Fibroblast of peridontal ligament (primary cell): Measurements from ENCODE around the gene MED12L.

Source experiments
- DNase-seq: peaks from one replicate; pipeline ENCODE4 v3.0.0-alpha.2; 2010; ENCODE audit errors: extremely low read depth

Gene MED12L

DNA sequence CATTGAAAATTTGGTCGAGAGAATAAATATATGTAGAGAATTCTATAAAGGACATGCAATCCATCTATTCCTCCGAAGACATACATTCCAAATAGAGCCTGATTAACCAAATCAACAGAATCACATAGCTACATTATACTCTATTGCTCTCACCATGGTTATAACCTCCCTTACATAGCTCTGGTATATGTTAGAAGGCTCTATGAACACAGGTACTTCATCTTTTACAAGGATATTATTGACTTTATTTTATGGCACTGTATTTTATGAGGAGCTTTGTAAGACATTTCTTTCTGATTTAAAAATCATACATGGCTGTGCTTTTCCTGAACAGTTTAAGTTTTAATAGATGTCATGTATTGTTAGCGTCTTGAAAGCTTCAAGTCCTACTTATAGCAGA, 370.6 kb downstream of the MED12L start:
- DNase-seq: no peak

DNA sequence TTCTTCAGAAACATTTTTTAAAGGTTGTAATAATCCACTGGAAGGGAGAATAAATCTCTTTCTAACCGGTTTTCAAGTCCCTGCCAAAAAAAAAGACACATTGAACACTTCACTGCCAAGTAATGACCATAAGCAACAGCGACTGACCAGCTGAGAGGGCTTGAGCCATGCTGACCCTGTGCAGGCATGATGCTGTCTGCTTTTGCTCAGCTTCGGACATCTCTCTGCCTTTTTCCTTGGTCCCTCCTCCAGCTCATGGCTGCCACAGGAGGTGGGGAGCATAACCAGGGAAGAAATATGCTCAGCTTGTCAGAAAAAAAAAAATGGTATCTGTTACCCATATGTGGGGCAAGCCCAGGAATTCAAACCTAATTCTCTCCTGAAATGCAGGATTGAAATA, 373.9 kb downstream of the MED12L start:
- DNase-seq: no peak

GRCh38 chr3:151460228-151460627, 374.8 kb downstream of the MED12L start:
- no peak for DNase-seq

GRCh38 chr3:151460774-151461450, 375.4 kb downstream of the MED12L start, which contains the start of gene IGSF10:
IGSF10 (minus strand) TSS chr3:151461061; CDS start chr3:151458709, 2,352 bp downstream.
- no peak for DNase-seq

DNA sequence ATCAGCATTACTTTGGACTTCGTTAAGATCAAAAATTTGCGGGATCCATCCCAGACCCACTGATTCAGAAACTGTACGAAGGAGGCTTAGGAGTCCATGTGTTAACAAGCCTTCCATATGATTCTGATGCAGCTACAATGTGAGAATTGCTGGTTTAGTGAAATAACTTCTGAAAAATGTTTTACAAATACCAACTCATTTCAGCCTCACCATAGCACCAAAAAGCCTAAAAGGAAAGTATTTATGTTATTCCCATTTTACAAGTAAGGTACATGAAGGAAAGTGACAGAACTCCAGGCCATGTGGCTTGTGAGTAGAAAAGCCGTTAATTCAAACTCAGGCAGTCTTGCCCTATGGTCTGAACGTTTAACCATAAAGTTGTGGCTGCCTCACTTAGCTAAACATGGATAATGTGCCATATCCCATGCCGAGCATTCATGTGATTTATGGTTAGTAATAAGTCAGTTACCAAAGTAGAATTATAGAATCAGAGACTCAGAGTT, 376.9 kb downstream of the MED12L start:
- no peak for DNase-seq

DNA sequence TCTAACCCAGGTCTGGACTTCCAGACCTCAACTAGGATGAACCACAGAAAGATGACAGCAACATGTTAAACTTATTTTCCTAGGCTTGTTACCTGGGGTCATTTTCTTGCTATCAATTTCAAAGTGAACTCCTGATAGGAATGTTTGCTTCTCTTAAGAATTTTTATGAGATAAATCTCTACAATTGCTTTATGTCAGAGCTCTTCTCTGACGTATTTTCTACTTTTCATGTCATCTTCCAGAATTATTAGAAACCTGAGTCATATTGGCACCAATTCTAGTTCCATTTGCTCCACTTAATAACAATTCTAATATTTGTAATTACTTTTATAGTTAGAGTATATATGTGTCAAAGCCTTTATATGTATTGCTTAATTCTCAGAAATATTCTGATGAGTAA, 377.5 kb downstream of the MED12L start:
- no peak for DNase-seq

DNA sequence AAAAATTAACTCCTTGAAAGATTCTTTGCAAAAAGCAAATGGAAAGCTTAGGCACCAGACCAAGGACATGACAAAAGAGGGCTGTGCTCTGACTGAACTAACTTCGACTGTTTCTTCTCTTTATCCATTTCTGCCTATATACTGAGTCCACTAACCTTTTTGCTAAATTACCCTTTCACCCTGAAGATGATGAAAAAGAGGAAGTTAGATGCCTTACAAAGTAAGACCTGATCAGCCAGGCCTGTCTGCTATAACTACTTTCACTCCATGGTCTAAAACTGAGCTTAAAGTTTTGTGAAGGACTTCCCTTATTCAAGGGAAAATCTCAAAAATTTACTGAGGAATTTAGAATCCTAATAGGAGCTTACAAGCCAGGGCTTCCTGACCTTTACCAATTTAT, 381.6 kb downstream of the MED12L start:
- no peak for DNase-seq

DNA sequence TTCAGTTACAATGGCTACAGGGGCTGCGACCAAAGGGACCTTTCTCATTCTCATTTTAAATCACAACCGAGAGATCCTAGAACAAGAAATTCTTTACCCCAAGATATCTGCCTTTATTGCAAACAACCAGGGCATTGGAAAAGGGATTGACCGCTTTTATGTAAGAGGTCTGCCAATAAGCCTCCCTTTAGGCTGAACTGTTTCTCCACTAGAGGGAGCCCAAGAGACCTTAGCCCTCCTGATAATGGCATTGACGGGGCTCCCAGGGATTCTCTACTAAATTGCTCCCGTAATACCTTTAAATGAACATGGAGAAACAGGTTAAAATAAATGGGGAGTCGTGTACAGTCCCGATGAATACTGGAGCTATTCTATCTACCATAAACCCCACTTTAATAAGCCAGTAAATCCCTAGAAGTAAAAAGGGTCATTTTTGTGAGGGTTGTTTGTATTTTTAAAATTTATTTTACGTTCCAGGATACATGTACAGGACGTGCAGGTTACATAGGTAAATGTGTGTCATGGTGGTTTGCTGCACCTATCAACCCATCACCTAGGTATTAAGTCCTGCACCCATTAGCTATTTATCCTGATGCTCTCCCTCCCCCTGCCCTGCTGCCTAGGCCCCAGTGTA, 382.9 kb downstream of the MED12L start:
- DNase-seq: peak; percentile 75

GRCh38 chr3:151476344-151477018, 391.0 kb downstream of the MED12L start:
- no peak for DNase-seq

- no peak for DNase-seq
These were observed 392.3 kb downstream of the MED12L start for GRCh38 chr3:151477591-151478334.

DNA sequence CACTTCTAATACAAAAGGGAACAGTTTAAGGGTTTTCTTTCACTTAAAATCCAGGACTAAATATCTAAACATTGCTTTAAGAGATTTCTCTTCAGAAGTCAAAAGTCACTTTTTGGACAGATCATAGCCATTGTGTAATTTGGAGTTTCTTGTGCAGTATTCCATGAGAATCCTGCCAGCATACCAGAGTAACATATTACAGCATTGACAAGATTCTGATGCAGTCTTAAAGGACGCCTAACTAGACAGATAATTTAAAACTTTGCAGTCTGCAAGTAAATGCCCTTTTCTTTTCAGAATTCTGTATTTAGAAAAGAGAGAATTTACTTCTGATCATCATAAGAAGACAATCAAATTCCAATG, 392.9 kb downstream of the MED12L start:
- peak; percentile 9 for DNase-seq

- no peak for DNase-seq
These were observed 394.0 kb downstream of the MED12L start for GRCh38 chr3:151479452-151479851.

GRCh38 chr3:151480492-151480891, 395.0 kb downstream of the MED12L start:
- DNase-seq: no peak

DNA sequence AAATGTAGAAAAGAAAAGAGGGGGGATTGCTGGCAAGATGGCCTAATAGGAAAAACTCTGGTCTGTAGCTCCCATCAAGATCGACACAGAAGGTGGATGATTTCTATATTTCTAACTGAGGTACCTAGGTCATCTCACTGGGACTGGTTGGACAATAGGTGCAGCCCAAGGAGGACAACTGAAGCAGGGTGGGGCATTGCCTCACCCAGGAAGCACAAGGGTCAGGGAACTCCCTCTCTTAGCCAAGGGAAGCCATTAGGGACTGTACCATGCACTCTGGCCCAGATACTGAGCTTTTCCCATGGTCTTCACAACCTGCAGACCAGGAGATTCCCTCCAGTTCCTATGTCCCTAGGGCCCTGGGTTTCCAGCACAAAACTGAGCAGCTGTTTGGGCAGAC, 398.0 kb downstream of the MED12L start:
- no peak for DNase-seq

- no peak for DNase-seq
These were observed 398.6 kb downstream of the MED12L start for GRCh38 chr3:151483961-151484520.
